IMR-90 (cell line): Measurements from ENCODE around the gene KPNA3. TPM values are rescaled to one million over a fixed set of nuclear protein-coding genes. Genes with fewer than 3 reads are reported as not detected.

ENCODE experiments used
- ATAC-seq: fragments of 200-7000 bp; cut with Tn5 transposase; 2 replicates; pipeline ENCODE4 v1.9.1; 2020; ENCODE audit warnings: low read depth, mild to moderate bottlenecking, moderate library complexity
- BruUV-seq: library from RNA; stranded (reverse); fragments of 400-500 nt; replicated peaks from 2 replicates; lab custom pipeline; 2021; lab: Mats Ljungman, UMichigan
- CTCF ChIA-PET: fragments of 300-600 bp; formaldehyde crosslinking; extraction: SDS; loops from one replicate; lab custom pipeline; 2021; ENCODE audit warnings: antibody characterized with exemption; lab: Yijun Ruan, JAX
- POLR2A ChIA-PET: fragments of 300-600 bp; sonication (Branson Sonifier 250); formaldehyde crosslinking; loops from one replicate; lab custom pipeline; 2022; ENCODE audit warnings: antibody characterized with exemption; ENCODE audit not compliant: unreplicated experiment; lab: Charles Lee
- DNase-seq: peaks from one replicate; pipeline ENCODE4 v3.0.0; 2013
- H2AFZ ChIP-seq: replicated peaks from 2 replicates; pipeline ENCODE3; 2013; ENCODE audit warnings: low read length, mild to moderate bottlenecking; ENCODE audit not compliant: poor library complexity
- H2AK5ac ChIP-seq: 2 replicates; pipeline ENCODE4 v1.6.1; 2013; ENCODE audit warnings: low read depth, low read length, inconsistent platforms
- H2AK9ac ChIP-seq: replicated peaks from 2 replicates; pipeline ENCODE3; 2013; ENCODE audit warnings: mild to moderate bottlenecking, low read depth, low read length, moderate library complexity; ENCODE audit not compliant: poor library complexity
- H2BK120ac ChIP-seq: 2 replicates; pipeline ENCODE4 v1.6.1; 2013; ENCODE audit warnings: low read depth, low read length, inconsistent platforms
- H2BK15ac ChIP-seq: 3 replicates; pipeline ENCODE4 v1.6.1; 2013; ENCODE audit warnings: low read depth, low read length, inconsistent platforms
- H2BK20ac ChIP-seq: 2 replicates; pipeline ENCODE4 v1.6.1; 2013; ENCODE audit warnings: low read depth, mild to moderate bottlenecking, inconsistent platforms, low read length, moderate library complexity
- H2BK5ac ChIP-seq: 2 replicates; pipeline ENCODE4 v1.6.1; 2013; ENCODE audit warnings: mild to moderate bottlenecking, low read depth, low read length, inconsistent platforms; ENCODE audit not compliant: poor library complexity, severe bottlenecking
- H3K14ac ChIP-seq: replicated peaks from 2 replicates; pipeline ENCODE4 v1.6.1; 2013; ENCODE audit warnings: low read depth, low read length, inconsistent platforms
- H3K18ac ChIP-seq: 2 replicates; pipeline ENCODE4 v1.6.1; 2013; ENCODE audit warnings: low read depth, low read length, control low read depth
- H3K23ac ChIP-seq: 2 replicates; pipeline ENCODE4 v1.6.1; 2013; ENCODE audit warnings: low read depth, low read length, inconsistent platforms
- H3K27ac ChIP-seq: 2 replicates; pipeline ENCODE4 v1.5.1; 2013; ENCODE audit warnings: mild to moderate bottlenecking, control low read depth, low read length; ENCODE audit not compliant: insufficient read depth
- H3K27me3 ChIP-seq: 2 replicates; pipeline ENCODE4 v1.6.1; 2013; ENCODE audit warnings: low read length; ENCODE audit not compliant: control insufficient read depth, insufficient read depth
- H3K36me3 ChIP-seq: 2 replicates; pipeline ENCODE4 v1.6.1; 2013; ENCODE audit warnings: low read length, mixed read lengths; ENCODE audit not compliant: control insufficient read depth, insufficient read depth
- H3K4ac ChIP-seq: 2 replicates; pipeline ENCODE4 v1.6.1; 2013; ENCODE audit warnings: low read depth, low read length, inconsistent platforms
- H3K4me1 ChIP-seq: 2 replicates; pipeline ENCODE4 v1.6.1; 2013; ENCODE audit warnings: low read length, mixed read lengths; ENCODE audit not compliant: control insufficient read depth, insufficient read depth
- H3K4me2 ChIP-seq: 2 replicates; pipeline ENCODE4 v1.6.1; 2013; ENCODE audit warnings: low read depth, mild to moderate bottlenecking, control low read depth, low read length, moderate library complexity
- H3K4me3 ChIP-seq: 2 replicates; pipeline ENCODE4 v1.5.1; 2013; ENCODE audit warnings: low read depth, mild to moderate bottlenecking, control low read depth, low read length, moderate library complexity; ENCODE audit not compliant: insufficient read depth
- H3K56ac ChIP-seq: 2 replicates; pipeline ENCODE4 v1.6.1; 2013; ENCODE audit warnings: low read length, inconsistent platforms; ENCODE audit not compliant: insufficient read depth; ENCODE audit errors: extremely low read depth
- H3K79me1 ChIP-seq, 2 experiments: 2 replicates each; pipeline ENCODE4 v1.6.1; 2013; ENCODE audit warnings: low read length in 2 of 2, inconsistent platforms in 1 of 2, low read depth in 1 of 2
- H3K9ac ChIP-seq: 2 replicates; pipeline ENCODE4 v1.6.1; 2013; ENCODE audit warnings: low read depth, low read length, control low read depth
- H3K9me1 ChIP-seq: 2 replicates; pipeline ENCODE4 v1.6.1; 2013; ENCODE audit warnings: low read length, inconsistent platforms; ENCODE audit not compliant: insufficient read depth
- H3K9me3 ChIP-seq: 2 replicates; pipeline ENCODE4 v1.6.1; 2013; ENCODE audit warnings: low read length; ENCODE audit not compliant: control insufficient read depth, insufficient read depth
- H4K20me1 ChIP-seq: 2 replicates; pipeline ENCODE4 v1.6.1; 2013; ENCODE audit warnings: low read length, inconsistent platforms; ENCODE audit not compliant: insufficient read depth
- H4K5ac ChIP-seq: 2 replicates; pipeline ENCODE4 v1.6.1; 2013; ENCODE audit warnings: mild to moderate bottlenecking, low read depth, low read length, control low read depth
- H4K8ac ChIP-seq, 2 experiments: 2 replicates each; pipeline ENCODE4 v1.6.1; 2013; ENCODE audit warnings: low read depth in 2 of 2, low read length in 2 of 2, control low read depth in 1 of 2, inconsistent platforms in 1 of 2
- H4K91ac ChIP-seq: 2 replicates; pipeline ENCODE4 v1.6.1; 2013; ENCODE audit warnings: low read depth, low read length, inconsistent platforms; ENCODE audit not compliant: insufficient read depth
- BHLHE40 ChIP-seq: fragments of 150-350 bp; IDR thresholded peaks from 2 replicates; pipeline ENCODE4 v1.6.1; 2016; ENCODE audit warnings: mild to moderate bottlenecking, low read depth, low read length
- CEBPB ChIP-seq: IDR thresholded peaks from 2 replicates; pipeline ENCODE4 v1.6.1; 2012; ENCODE audit warnings: low read depth, low read length, improper control_type of control experiment
- CHD1 ChIP-seq: IDR thresholded peaks from 2 replicates; pipeline ENCODE4 v1.6.1; 2012; ENCODE audit warnings: low read depth, low read length, improper control_type of control experiment
- FOS ChIP-seq: fragments of 150-350 bp; IDR thresholded peaks from 2 replicates; pipeline ENCODE4 v1.6.1; 2016; ENCODE audit warnings: low read depth, low read length
- MAFK ChIP-seq: IDR thresholded peaks from 2 replicates; pipeline ENCODE4 v1.6.1; 2012; ENCODE audit warnings: low read depth, low read length, improper control_type of control experiment
- MAZ ChIP-seq: IDR thresholded peaks from 2 replicates; pipeline ENCODE4 v1.6.1; 2012; ENCODE audit warnings: low read depth, mild to moderate bottlenecking, low read length, improper control_type of control experiment, moderate library complexity, borderline replicate concordance
- MXI1 ChIP-seq: IDR thresholded peaks from 2 replicates; pipeline ENCODE4 v1.6.1; 2012; ENCODE audit warnings: low read depth, mild to moderate bottlenecking, low read length, moderate library complexity, borderline replicate concordance
- NFE2L2 ChIP-seq: fragments of 150-350 bp; IDR thresholded peaks from 2 replicates; pipeline ENCODE4 v1.6.1; 2016; ENCODE audit warnings: low read depth, mild to moderate bottlenecking, low read length
- POLR2A ChIP-seq: IDR thresholded peaks from 2 replicates; pipeline ENCODE4 v1.6.1; 2012; ENCODE audit warnings: mild to moderate bottlenecking, low read depth, low read length
- RAD21 ChIP-seq: IDR thresholded peaks from 2 replicates; pipeline ENCODE4 v1.6.1; 2012; ENCODE audit warnings: low read length, improper control_type of control experiment
- RCOR1 ChIP-seq: IDR thresholded peaks from 2 replicates; pipeline ENCODE4 v1.6.1; 2012; ENCODE audit warnings: mild to moderate bottlenecking, low read length, improper control_type of control experiment; ENCODE audit not compliant: insufficient replicate concordance
- RFX5 ChIP-seq: IDR thresholded peaks from 2 replicates; pipeline ENCODE4 v1.8.0; 2012; ENCODE audit warnings: low read depth, mild to moderate bottlenecking, low read length, moderate library complexity
- SMC3 ChIP-seq: fragments of 150-350 bp; IDR thresholded peaks from 2 replicates; pipeline ENCODE4 v1.6.1; 2016; ENCODE audit warnings: low read depth, mild to moderate bottlenecking, antibody characterized with exemption, low read length, moderate library complexity
- USF2 ChIP-seq: fragments of 150-350 bp; IDR thresholded peaks from 2 replicates; pipeline ENCODE4 v1.6.1; 2017; ENCODE audit warnings: mild to moderate bottlenecking, antibody characterized with exemption, low read length, low read depth
- WGBS, 2 experiments: methylation state at CpG; one replicate each; pipeline versions ENCODE4 v1.1.5 to v1.1.7; 2013; ENCODE audit warnings: missing lambda C conversion rate in 2 of 2; ENCODE audit not compliant: insufficient read length in 1 of 2; ENCODE audit errors: extremely low coverage in 2 of 2; 5-methylcytosine and 5-hydroxymethylcytosine counted together
- dilution Hi-C: fragments of 300-500 bp; cut with HindIII; formaldehyde crosslinking; loops from one replicate; pipeline ENCODE4 v1.14.3; 2018; ENCODE audit warnings: low sequenced_read_pairs; ENCODE audit not compliant: unreplicated experiment
- in situ Hi-C: fragments of 300-500 bp; cut with MboI; formaldehyde crosslinking; loops from 3 replicates; pipeline ENCODE4 v1.14.3; 2019; ENCODE audit warnings: low sequenced_read_pairs, inconsistent platforms, mixed read lengths
- intact Hi-C: fragments of 100-400 bp; cut with micrococcal nuclease; formaldehyde crosslinking; loops from 2 replicates; pipeline ENCODE4 v1.10.0; 2022
- polyA plus RNA-seq, 3 experiments: library from polyadenylated mRNA; depleted of rRNA; stranded (reverse); fragments of >200 nt; gene quantifications; 2 replicates each; pipeline ENCODE4 v1.2.3, GENCODE V29; 2012; ENCODE audit warnings: low replicate concordance in 1 of 3
- total RNA-seq: library from RNA; depleted of rRNA; stranded (reverse); fragments of >200 nt; gene quantifications from 2 replicates; pipeline ENCODE4 v1.2.3, GENCODE V29; 2012
- TF ChIP-seq, protein P1 (sequence below): conservative IDR thresholded peaks from 2 replicates; pipeline ENCODE4 v1.5.1; 2012; ENCODE audit warnings: mild to moderate bottlenecking, low read depth, low read length, improper control_type of control experiment
- TF ChIP-seq, protein P2 (sequence below): fragments of 150-350 bp; IDR thresholded peaks from 2 replicates; pipeline ENCODE4 v1.6.1; 2016; ENCODE audit warnings: low read depth, mild to moderate bottlenecking, low read length, moderate library complexity, borderline replicate concordance

The KPNA3 gene
- total and polyA plus RNA-seq, 2 of the 4 experiments (the other 2 are of a cell fraction), result 25.3 to 48.6 TPM

- no peak overlapping the region for H2AK5ac ChIP-seq
- H4K8ac ChIP-seq, result no peak overlapping the region
- no peaks in the 10 kb centered on the region for H3K4me1 ChIP-seq
- no TSS peak for BruUV-seq
- no peak overlapping the region for H2AK9ac ChIP-seq
- POLR2A ChIA-PET, result no interaction called here
- H3K79me1 ChIP-seq, result no peaks in the 10 kb centered on the region
- no peak overlapping the region for H3K23ac ChIP-seq
- no peak overlapping the region for H2BK120ac ChIP-seq
- no peak overlapping the region for H3K18ac ChIP-seq
- in situ Hi-C loops (no loop called here), dilution Hi-C loops (no loop called here), intact Hi-C loops (no loop called here)
- H4K20me1 ChIP-seq, result no peaks in the 10 kb centered on the region
- CTCF ChIA-PET, result no interaction called here
- no peak overlapping the region for H2BK20ac ChIP-seq
- no peak overlapping the region for H3K14ac ChIP-seq
- 90% methylated on average over 2 of the region's 2 CpGs; no CpG with 5 or more reads in 1 of the 2 experiments for WGBS, 2 experiments
- H2BK15ac ChIP-seq, result no peak overlapping the region
- TF ChIP-seq RAD21 (no peak), MAZ (no peak), CEBPB (no peak), CHD1 (no peak), MXI1 (no peak), BHLHE40 (no peak), RFX5 (no peak), RCOR1 (no peak), FOS (no peak), POLR2A (no peak), NFE2L2 (no peak), SMC3 (no peak), USF2 (no peak), MAFK (no peak)
- TF ChIP-seq, protein P1, sequence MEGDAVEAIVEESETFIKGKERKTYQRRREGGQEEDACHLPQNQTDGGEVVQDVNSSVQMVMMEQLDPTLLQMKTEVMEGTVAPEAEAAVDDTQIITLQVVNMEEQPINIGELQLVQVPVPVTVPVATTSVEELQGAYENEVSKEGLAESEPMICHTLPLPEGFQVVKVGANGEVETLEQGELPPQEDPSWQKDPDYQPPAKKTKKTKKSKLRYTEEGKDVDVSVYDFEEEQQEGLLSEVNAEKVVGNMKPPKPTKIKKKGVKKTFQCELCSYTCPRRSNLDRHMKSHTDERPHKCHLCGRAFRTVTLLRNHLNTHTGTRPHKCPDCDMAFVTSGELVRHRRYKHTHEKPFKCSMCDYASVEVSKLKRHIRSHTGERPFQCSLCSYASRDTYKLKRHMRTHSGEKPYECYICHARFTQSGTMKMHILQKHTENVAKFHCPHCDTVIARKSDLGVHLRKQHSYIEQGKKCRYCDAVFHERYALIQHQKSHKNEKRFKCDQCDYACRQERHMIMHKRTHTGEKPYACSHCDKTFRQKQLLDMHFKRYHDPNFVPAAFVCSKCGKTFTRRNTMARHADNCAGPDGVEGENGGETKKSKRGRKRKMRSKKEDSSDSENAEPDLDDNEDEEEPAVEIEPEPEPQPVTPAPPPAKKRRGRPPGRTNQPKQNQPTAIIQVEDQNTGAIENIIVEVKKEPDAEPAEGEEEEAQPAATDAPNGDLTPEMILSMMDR, result no peak
- TF ChIP-seq, protein P2, sequence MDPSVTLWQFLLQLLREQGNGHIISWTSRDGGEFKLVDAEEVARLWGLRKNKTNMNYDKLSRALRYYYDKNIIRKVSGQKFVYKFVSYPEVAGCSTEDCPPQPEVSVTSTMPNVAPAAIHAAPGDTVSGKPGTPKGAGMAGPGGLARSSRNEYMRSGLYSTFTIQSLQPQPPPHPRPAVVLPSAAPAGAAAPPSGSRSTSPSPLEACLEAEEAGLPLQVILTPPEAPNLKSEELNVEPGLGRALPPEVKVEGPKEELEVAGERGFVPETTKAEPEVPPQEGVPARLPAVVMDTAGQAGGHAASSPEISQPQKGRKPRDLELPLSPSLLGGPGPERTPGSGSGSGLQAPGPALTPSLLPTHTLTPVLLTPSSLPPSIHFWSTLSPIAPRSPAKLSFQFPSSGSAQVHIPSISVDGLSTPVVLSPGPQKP, result no peak
- H3K4me3 ChIP-seq, result no peak overlapping the region
- no peaks in the 10 kb centered on the region for H3K36me3 ChIP-seq
- H3K4ac ChIP-seq, result no peak overlapping the region
- H2BK5ac ChIP-seq, result no peak overlapping the region
- no peak overlapping the region for H3K9ac ChIP-seq
- no peak overlapping the region for H3K4me2 ChIP-seq
- no peak overlapping the region for H4K91ac ChIP-seq
- no peak overlapping the region for H3K27ac ChIP-seq
- H4K5ac ChIP-seq, result no peak overlapping the region
- ATAC-seq (no peak), DNase-seq (no peak)
- H3K9me1 ChIP-seq, result no peaks in the 10 kb centered on the region; the same call in 1 of the 2 replicates
- H3K27me3 ChIP-seq, result peaks cover 1% of the 10 kb centered on the region
- no peak overlapping the region for H2AFZ ChIP-seq
- H3K56ac ChIP-seq, result no peak overlapping the region
- H3K9me3 ChIP-seq, result no peaks in the 10 kb centered on the region; the same call in 1 of the 2 replicates
Observed at GRCh38 chr13:49829715-49830114, 37.2 kb upstream of the KPNA3 start.
